ENCODE measurements around the gene ZFP64. TPM values are rescaled to one million over a fixed set of nuclear protein-coding genes. Genes with fewer than 3 reads are reported as not detected.

Gene ZFP64
- total RNA-seq, 1 donor from 2014 or later, result 49.8 TPM

DNA sequence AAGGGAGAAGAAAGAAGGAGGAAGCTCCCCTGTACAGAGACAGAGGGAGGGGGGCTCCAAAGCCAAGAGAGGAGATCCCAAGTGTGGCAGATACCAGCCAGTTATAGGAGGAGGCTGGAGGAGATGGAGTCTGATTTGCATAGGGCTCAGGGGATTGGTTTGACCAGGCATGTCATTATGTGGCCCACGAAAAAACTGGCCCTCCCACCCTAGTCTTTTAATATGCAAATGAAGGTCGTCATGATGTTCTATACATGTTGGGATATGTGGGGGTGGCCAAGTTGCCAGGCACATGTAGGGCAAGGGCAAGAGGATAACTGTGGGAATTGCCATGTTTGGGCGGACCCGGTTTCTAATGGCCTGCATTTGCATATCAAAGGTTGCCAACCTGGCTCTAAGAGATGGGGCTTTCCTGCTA lies 17.6 kb upstream of the ZFP64 start:
- peaks cover 2% of the 10 kb centered on the region for H3K27me3 ChIP-seq (ENCODE audit: control insufficient read depth, insufficient read depth, low read length)
- H3K4me3 ChIP-seq (ENCODE audit: low read depth, low read length), result no peak overlapping the region
- TF ChIP-seq, protein P1, sequence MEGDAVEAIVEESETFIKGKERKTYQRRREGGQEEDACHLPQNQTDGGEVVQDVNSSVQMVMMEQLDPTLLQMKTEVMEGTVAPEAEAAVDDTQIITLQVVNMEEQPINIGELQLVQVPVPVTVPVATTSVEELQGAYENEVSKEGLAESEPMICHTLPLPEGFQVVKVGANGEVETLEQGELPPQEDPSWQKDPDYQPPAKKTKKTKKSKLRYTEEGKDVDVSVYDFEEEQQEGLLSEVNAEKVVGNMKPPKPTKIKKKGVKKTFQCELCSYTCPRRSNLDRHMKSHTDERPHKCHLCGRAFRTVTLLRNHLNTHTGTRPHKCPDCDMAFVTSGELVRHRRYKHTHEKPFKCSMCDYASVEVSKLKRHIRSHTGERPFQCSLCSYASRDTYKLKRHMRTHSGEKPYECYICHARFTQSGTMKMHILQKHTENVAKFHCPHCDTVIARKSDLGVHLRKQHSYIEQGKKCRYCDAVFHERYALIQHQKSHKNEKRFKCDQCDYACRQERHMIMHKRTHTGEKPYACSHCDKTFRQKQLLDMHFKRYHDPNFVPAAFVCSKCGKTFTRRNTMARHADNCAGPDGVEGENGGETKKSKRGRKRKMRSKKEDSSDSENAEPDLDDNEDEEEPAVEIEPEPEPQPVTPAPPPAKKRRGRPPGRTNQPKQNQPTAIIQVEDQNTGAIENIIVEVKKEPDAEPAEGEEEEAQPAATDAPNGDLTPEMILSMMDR (IDR thresholded peaks at IDR 0.05; ENCODE audit: insufficient read depth, low read length, severe bottlenecking), result no peak
- no peak for DNase-seq (ENCODE audit: low read depth)
- no peaks in the 10 kb centered on the region for H3K36me3 ChIP-seq (ENCODE audit: control insufficient read depth, insufficient read depth, low read length)
- FAIRE-seq, result no peak

DNA sequence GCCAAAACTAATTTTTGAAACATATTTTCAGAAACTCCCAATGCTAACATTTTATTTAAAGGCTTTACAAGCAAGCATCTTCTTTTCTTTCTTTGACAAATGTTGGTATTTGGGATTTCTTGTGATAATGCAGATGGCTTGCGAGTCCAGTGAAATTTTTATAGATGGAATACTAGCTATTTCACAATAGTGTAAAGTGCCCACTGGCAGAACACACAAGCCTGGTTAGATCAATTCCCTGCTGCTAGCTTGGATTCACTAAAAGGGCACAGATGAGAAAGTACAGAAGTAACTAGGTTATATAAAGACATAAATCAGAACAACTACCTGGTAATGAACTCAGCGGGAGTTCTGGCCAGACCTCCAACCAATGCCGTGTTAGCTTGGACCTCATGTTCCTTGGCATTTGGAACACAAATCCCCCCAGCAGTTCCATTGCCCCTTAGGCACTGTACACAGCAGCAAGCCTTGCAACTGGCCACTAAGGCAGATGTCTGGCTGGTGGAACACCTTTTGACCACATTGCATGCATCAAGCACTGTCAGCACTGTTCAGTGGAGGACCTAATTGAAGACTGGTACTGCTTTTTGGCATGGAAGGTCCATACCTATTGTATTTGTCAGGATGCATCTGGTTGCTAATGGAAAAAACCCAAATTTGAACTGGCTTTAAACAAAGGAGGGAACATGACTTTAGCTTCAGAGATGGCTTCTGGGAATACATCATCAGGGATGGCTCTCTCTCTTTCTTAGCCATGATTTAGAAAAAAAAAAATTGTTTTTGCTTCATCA lies 15.6 kb upstream of the ZFP64 start:
- FAIRE-seq, result no peak
- Histone ChIP-seq H3K4me3 (ENCODE audit: low read depth, low read length) (no peak overlapping the region), H3K36me3 (ENCODE audit: control insufficient read depth, insufficient read depth, low read length) (no peaks in the 10 kb centered on the region), H3K27me3 (ENCODE audit: control insufficient read depth, insufficient read depth, low read length) (peaks cover 2% of the 10 kb centered on the region)
- no peak for DNase-seq (ENCODE audit: low read depth)
- TF ChIP-seq, protein P1 (IDR thresholded peaks at IDR 0.05; ENCODE audit: insufficient read depth, low read length, severe bottlenecking), result no peak

DNA sequence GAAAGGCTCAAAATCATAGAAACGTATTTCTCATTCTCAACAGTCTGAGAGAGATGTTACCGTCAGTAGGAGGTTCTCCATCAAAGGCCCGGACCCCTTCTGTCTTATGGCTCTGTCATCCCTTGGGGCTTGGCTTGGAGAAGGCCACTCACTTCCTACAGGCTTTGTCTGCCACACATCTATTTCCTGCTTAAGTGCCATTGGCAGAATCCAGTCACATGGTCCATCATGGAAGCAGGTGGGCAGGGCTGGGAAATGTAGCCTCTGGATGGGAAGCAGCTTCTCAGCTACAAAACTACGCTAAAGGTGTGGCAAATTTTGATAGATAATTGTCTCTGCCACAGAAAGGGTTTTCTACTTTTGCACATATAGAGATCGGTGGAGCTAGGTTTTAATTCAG lies 12.6 kb upstream of the ZFP64 start:
- no peak overlapping the region for H3K4me3 ChIP-seq (ENCODE audit: low read depth, low read length)
- FAIRE-seq, result no peak
- H3K36me3 ChIP-seq (ENCODE audit: control insufficient read depth, insufficient read depth, low read length), result no peaks in the 10 kb centered on the region
- DNase-seq (ENCODE audit: low read depth), result no peak
- TF ChIP-seq, protein P1 (IDR thresholded peaks at IDR 0.05; ENCODE audit: insufficient read depth, low read length, severe bottlenecking), result no peak
- peaks cover 2% of the 10 kb centered on the region for H3K27me3 ChIP-seq (ENCODE audit: control insufficient read depth, insufficient read depth, low read length)

DNA sequence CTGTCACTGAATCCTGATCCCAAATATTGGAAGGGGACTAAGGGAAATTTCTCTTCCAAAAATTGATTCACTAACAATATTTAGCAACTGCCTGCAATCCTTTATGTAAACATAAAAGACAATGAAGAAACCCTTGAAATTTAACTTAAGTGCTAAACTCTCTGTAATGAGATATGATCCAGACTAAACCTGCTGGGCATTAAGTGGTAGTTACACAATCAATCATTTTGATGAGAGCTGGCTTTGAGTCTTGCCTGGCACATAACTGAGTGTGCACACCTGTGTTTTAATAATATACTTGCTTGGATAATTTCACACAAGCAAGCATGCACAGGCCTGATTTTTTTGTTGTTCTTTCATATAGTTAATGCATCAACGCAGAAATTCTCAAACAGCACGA lies 9.8 kb upstream of the ZFP64 start:
- FAIRE-seq, result no peak
- DNase-seq (ENCODE audit: low read depth), result peak; percentile 42
- TF ChIP-seq, protein P1 (IDR thresholded peaks at IDR 0.05; ENCODE audit: insufficient read depth, low read length, severe bottlenecking), result no peak
- H3K27me3 ChIP-seq (ENCODE audit: control insufficient read depth, insufficient read depth, low read length), result no peaks in the 10 kb centered on the region
- H3K4me3 ChIP-seq (ENCODE audit: low read depth, low read length), result no peak overlapping the region
- H3K36me3 ChIP-seq (ENCODE audit: control insufficient read depth, insufficient read depth, low read length), result no peaks in the 10 kb centered on the region

DNA sequence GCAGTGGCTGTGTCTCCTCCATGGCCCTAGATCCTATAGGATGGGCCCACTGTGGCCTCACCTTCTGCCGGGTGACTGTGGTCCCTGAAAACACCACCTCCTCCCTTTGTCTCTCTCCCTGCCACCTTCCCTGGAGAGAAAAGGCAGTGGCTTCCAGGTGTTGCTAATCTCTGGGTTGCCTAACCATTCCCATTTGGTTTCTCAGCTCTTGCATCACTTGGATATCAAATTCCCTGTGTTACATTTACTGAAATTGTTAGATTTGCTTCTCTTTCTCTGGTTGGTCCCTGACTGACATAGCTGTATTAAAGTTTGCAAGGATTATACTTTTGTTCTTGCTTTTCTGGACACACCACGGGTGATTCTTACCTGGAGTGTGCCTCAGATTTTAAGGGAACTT lies 9.3 kb upstream of the ZFP64 start:
- TF ChIP-seq, protein P1 (IDR thresholded peaks at IDR 0.05; ENCODE audit: insufficient read depth, low read length, severe bottlenecking), result no peak
- Histone ChIP-seq H3K36me3 (ENCODE audit: control insufficient read depth, insufficient read depth, low read length) (no peaks in the 10 kb centered on the region), H3K4me3 (ENCODE audit: low read depth, low read length) (no peak overlapping the region), H3K27me3 (ENCODE audit: control insufficient read depth, insufficient read depth, low read length) (no peaks in the 10 kb centered on the region)
- peak; percentile 50 for FAIRE-seq
- peak; percentile 67 for DNase-seq (ENCODE audit: low read depth)

DNA sequence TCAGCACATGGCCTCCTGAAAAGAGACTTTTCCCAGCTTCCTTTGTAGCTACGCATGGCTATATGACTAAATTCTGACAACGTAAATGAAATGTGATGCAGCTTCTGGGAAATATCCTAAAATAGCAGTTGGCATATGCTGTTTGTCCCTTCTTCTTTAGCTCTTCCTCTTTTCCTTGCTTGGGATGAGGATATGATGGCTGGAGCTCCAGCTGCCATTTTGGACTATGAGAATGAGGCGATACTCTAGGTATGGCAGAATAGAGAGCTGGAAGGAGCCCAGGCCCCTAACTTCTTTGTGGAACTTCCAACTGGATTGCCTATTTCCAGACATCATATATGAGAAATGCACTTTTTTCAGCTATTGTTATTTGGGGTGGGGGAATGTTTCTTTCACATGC lies 5.3 kb upstream of the ZFP64 start:
- TF ChIP-seq, protein P1 (IDR thresholded peaks at IDR 0.05; ENCODE audit: insufficient read depth, low read length, severe bottlenecking), result no peak
- DNase-seq (ENCODE audit: low read depth), result no peak

More for the DNA sequence above, 5.3 kb upstream of the ZFP64 start:
- Histone ChIP-seq H3K36me3 (ENCODE audit: control insufficient read depth, insufficient read depth, low read length) (no peaks in the 10 kb centered on the region), H3K4me3 (ENCODE audit: low read depth, low read length) (no peak overlapping the region), H3K27me3 (ENCODE audit: control insufficient read depth, insufficient read depth, low read length) (no peaks in the 10 kb centered on the region)
- no peak for FAIRE-seq

All from bronchial epithelial cell (primary cell).